ENCODE results near the gene FAM171A1. TPM values are rescaled to one million over a fixed set of nuclear protein-coding genes. Genes with fewer than 3 reads are reported as not detected.

Gene FAM171A1
- total RNA-seq = 14.0 and 22.7 TPM in 2 replicates

GRCh38 chr10:15370856-15371701, at the start of gene FAM171A1:
TSS of gene FAM171A1 (minus strand) at chr10:15371289. CDS start at chr10:15371052, 237 bp downstream.

DNA sequence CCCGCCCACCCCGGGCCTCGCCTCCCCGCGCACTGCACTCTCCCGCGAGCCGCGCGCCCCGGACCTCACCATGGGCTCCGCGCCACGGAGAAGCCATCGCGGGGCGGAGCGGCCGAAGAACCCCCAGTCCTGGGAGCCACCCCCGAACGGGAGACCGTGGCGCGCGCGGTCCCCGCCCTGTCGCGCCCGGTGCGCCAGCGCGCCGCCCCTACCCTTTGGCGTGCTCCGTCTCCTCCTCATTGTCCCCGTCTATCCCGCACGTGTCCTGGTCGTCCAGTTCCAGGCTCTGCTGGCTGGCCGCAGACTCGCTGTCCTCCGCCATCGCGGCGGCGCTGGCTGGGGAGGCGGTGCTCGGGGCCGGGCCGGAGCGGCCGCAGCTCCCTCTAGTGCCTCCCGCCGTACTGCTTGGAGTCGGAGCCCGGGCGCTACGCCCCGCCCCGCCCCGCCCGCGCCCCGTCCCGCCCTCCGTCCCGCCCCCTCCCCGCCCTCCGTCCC, 202.8 kb downstream of the FAM171A1 start, which contains the start of gene NMT2:
Gene NMT2 (minus strand): TSS at position 403 of the 495 bp plus-strand sequence. CDS start 81 bp downstream, at position 322.

Other genes starting within 250 kb of the FAM171A1 start
- 36.4 and 36.7 TPM in 2 replicates for gene NMT2, start 202.6 kb downstream of the FAM171A1 start, total RNA-seq

Measured in smooth muscle cell of trachea (primary cell).